GM12892 (cell line): ENCODE data around the gene YAE1.

Experiments
- POLR2A ChIP-seq: IDR thresholded peaks from 2 replicates; pipeline ENCODE4 v1.6.1; 2011; ENCODE audit warnings: low read depth, low read length, control low read depth
- POLR2AphosphoS5 ChIP-seq: IDR thresholded peaks from 2 replicates; pipeline ENCODE4 v1.6.1; 2011; ENCODE audit warnings: low read depth, low read length, control low read depth
- TAF1 ChIP-seq: IDR thresholded peaks from 2 replicates; pipeline ENCODE4 v1.6.1; 2011; ENCODE audit warnings: low read depth, mild to moderate bottlenecking, control low read depth, low read length, borderline replicate concordance

DNA sequence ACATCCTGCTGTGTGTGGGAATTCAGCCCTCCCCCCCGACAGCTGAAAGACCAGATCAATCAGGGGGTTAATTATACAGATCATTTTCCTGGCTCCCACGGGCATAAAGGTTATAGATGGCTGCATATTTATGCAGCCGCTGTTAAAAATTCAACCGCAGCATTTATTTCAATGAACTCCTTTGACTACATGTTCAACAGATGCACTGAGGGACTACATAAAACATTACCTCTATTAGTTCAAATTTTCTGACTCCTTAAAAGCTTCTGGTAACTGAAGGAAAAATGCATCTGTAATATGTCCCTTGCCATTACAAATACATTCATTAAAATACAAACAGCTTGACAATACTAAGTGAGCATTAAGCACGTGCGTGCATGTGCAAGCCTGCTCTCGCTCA lies 49.7 kb upstream of the YAE1 start:
- TF ChIP-seq POLR2A (no peak), TAF1 (no peak), POLR2AphosphoS5 (no peak)
